Testis (tissue), 2 donors: ENCODE measurements around the gene ZNF70.

Source experiments
- POLR2A ChIP-seq: fragments of 450-650 bp; IDR thresholded peaks from one replicate; pipeline ENCODE4 v1.6.1; 2017; ENCODE audit warnings: antibody characterized with exemption, mild to moderate bottlenecking, moderate library complexity
- TF ChIP-seq, protein P1 (sequence below), 3 experiments: fragments of 450-650 bp in 2 of 3; fragments of 200-600 bp in 1 of 3; sonication (generic) in 1 of 3; IDR thresholded peaks; one replicate each; pipeline ENCODE4 v1.5.1; 2016 to 2019; ENCODE audit warnings: antibody characterized with exemption in 3 of 3, mild to moderate bottlenecking in 2 of 3, moderate library complexity in 1 of 3

DNA sequence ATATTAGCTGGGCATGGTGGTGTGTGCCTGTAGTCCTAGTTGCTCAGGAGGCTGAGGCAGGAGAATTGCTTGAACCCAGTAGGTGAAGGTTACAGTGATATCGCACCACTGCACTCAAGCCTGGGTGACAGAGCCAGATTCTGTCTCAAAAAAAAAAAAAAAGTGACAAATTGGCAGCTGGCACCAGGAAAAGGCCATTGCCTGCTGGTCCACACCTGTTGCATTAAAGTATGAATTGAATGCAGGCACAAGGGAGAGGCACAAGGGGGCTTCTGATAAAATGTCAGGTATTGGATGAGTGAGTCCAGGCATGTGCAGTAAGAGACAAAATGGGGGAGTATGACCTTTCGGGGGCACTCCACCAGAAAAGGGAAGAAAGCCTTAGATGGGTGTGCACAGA lies 28.2 kb downstream of the ZNF70 start:
- TF ChIP-seq, protein P1, sequence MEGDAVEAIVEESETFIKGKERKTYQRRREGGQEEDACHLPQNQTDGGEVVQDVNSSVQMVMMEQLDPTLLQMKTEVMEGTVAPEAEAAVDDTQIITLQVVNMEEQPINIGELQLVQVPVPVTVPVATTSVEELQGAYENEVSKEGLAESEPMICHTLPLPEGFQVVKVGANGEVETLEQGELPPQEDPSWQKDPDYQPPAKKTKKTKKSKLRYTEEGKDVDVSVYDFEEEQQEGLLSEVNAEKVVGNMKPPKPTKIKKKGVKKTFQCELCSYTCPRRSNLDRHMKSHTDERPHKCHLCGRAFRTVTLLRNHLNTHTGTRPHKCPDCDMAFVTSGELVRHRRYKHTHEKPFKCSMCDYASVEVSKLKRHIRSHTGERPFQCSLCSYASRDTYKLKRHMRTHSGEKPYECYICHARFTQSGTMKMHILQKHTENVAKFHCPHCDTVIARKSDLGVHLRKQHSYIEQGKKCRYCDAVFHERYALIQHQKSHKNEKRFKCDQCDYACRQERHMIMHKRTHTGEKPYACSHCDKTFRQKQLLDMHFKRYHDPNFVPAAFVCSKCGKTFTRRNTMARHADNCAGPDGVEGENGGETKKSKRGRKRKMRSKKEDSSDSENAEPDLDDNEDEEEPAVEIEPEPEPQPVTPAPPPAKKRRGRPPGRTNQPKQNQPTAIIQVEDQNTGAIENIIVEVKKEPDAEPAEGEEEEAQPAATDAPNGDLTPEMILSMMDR (IDR thresholded peaks at IDR 0.05): no peak
- TF ChIP-seq POLR2A: no peak
